Measurements from ENCODE around the gene ANKRD30A.

DNA sequence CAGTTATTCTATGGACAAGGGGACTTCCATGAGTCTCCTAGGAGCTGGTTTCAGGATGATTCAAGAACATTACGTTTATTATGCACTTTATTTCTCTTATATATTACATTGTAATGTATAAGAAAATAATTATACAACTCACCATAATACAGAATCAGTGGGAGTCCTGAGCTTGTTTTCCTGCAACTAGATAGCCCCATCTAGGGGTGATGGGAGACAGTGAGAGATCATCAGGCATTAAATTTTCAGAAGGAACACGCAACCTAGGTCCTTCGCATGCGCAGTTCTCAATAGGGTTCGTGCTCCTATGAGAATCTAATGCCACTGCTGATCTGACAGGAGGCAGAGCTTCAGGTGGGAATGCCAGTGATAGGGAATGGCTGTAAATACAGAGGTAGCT is 137.9 kb downstream of the ANKRD30A start:
- TF ChIP-seq, protein P1, sequence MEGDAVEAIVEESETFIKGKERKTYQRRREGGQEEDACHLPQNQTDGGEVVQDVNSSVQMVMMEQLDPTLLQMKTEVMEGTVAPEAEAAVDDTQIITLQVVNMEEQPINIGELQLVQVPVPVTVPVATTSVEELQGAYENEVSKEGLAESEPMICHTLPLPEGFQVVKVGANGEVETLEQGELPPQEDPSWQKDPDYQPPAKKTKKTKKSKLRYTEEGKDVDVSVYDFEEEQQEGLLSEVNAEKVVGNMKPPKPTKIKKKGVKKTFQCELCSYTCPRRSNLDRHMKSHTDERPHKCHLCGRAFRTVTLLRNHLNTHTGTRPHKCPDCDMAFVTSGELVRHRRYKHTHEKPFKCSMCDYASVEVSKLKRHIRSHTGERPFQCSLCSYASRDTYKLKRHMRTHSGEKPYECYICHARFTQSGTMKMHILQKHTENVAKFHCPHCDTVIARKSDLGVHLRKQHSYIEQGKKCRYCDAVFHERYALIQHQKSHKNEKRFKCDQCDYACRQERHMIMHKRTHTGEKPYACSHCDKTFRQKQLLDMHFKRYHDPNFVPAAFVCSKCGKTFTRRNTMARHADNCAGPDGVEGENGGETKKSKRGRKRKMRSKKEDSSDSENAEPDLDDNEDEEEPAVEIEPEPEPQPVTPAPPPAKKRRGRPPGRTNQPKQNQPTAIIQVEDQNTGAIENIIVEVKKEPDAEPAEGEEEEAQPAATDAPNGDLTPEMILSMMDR (IDR thresholded peaks at IDR 0.05): no peak
- no peak for TF ChIP-seq NR1H2 (CRISPR knock-in tag; IDR thresholded peaks at IDR 0.05)
- no peak for TF ChIP-seq NFATC4 (CRISPR knock-in tag; IDR thresholded peaks at IDR 0.05)
- TF ChIP-seq USF2 (CRISPR knock-in tag; IDR thresholded peaks at IDR 0.05): no peak
- no peak for TF ChIP-seq FOXJ3 (CRISPR knock-in tag; IDR thresholded peaks at IDR 0.05; ENCODE audit: borderline replicate concordance)
- TF ChIP-seq ZBTB43 (CRISPR knock-in tag; IDR thresholded peaks at IDR 0.05): no peak
- TF ChIP-seq ESRRA (CRISPR knock-in tag; IDR thresholded peaks at IDR 0.05; ENCODE audit: borderline replicate concordance): no peak
- TF ChIP-seq, protein P2, sequence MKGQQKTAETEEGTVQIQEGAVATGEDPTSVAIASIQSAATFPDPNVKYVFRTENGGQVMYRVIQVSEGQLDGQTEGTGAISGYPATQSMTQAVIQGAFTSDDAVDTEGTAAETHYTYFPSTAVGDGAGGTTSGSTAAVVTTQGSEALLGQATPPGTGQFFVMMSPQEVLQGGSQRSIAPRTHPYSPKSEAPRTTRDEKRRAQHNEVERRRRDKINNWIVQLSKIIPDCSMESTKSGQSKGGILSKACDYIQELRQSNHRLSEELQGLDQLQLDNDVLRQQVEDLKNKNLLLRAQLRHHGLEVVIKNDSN (CRISPR knock-in tag; IDR thresholded peaks at IDR 0.05): no peak
- TF ChIP-seq FOXP4 (CRISPR knock-in tag; IDR thresholded peaks at IDR 0.05): no peak
- TF ChIP-seq ATF6 (CRISPR knock-in tag; IDR thresholded peaks at IDR 0.05): no peak
- no peak for TF ChIP-seq MAX (CRISPR knock-in tag; IDR thresholded peaks at IDR 0.05)
- TF ChIP-seq, protein P3, sequence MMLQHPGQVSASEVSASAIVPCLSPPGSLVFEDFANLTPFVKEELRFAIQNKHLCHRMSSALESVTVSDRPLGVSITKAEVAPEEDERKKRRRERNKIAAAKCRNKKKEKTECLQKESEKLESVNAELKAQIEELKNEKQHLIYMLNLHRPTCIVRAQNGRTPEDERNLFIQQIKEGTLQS (CRISPR knock-in tag; conservative IDR thresholded peaks at IDR 0.05): no peak
- TF ChIP-seq ETV6 (CRISPR knock-in tag; IDR thresholded peaks at IDR 0.05): no peak

All from WTC11 (cell line).